Activated CD8-positive, alpha-beta memory T cell treated with anti-CD3 and anti-CD28 coated beads for 4 hours (primary cell): ENCODE measurements around the gene CLCN1.
"Not testable (repeated sequence)": the region's sequence is repeated elsewhere in the genome, so short reads cannot be mapped to it uniquely, and the experiment has no call there.

Experiments used
- DNase-seq, 2 donors: peaks; one replicate each; pipeline ENCODE4 v3.0.0-alpha.2; 2020; ENCODE audit warnings: low read depth in 2 of 2

CLCN1 gene

GRCh38 chr7:143315776-143316175 lies at the start of gene CLCN1:
TSS of gene CLCN1 (plus strand) at chr7:143316111. CDS start at chr7:143316213, 102 bp downstream.
- DNase-seq: no peak

- no peak for DNase-seq
These were observed 46.7 kb upstream of the CLCN1 start for GRCh38 chr7:143269251-143269650.

- no peak for DNase-seq
These were observed 44.7 kb upstream of the CLCN1 start for GRCh38 chr7:143271240-143271639.

- no peak for DNase-seq
These were observed 43.0 kb upstream of the CLCN1 start for GRCh38 chr7:143272871-143273270.

GRCh38 chr7:143279186-143280098 lies 36.5 kb upstream of the CLCN1 start:
- no peak for DNase-seq

- DNase-seq: no peak
These were observed 35.8 kb upstream of the CLCN1 start for GRCh38 chr7:143280160-143280559.

- DNase-seq: no peak
These were observed 35.3 kb upstream of the CLCN1 start for GRCh38 chr7:143280566-143280965.

GRCh38 chr7:143281529-143281928 lies 34.4 kb upstream of the CLCN1 start:
- DNase-seq: no peak

- DNase-seq: no peak
These were observed 33.8 kb upstream of the CLCN1 start for GRCh38 chr7:143282124-143282523.

GRCh38 chr7:143283381-143283780 lies 32.5 kb upstream of the CLCN1 start:
- no peak for DNase-seq

- DNase-seq: no peak
These were observed 31.1 kb upstream of the CLCN1 start, which contains the start of gene TMEM139 for GRCh38 chr7:143284591-143285469. TSS of gene TMEM139 (plus strand) at chr7:143284958. CDS start at chr7:143285958, 1,000 bp downstream.

GRCh38 chr7:143285470-143285778 lies 30.5 kb upstream of the CLCN1 start:
- DNase-seq: no peak

- no peak for DNase-seq
These were observed 29.9 kb upstream of the CLCN1 start for GRCh38 chr7:143285806-143286521.

- no peak for DNase-seq
These were observed 29.4 kb upstream of the CLCN1 start for GRCh38 chr7:143286522-143286890.

- no peak for DNase-seq
These were observed 28.5 kb upstream of the CLCN1 start for GRCh38 chr7:143287339-143287934.

GRCh38 chr7:143287935-143288826 lies 27.7 kb upstream of the CLCN1 start, which contains the start of gene CASP2:
TSS of gene CASP2 (plus strand) at chr7:143288351. CDS start at chr7:143288456, 105 bp downstream.
- peak; percentile 97 to 98 for DNase-seq

GRCh38 chr7:143288836-143289235 lies 27.1 kb upstream of the CLCN1 start:
- no peak for DNase-seq

- no peak for DNase-seq
These were observed 26.5 kb upstream of the CLCN1 start for GRCh38 chr7:143289421-143289820.

- not testable (repeated sequence) for DNase-seq
These were observed 26.0 kb upstream of the CLCN1 start for GRCh38 chr7:143289888-143290287.

GRCh38 chr7:143290293-143290692 lies 25.6 kb upstream of the CLCN1 start:
- DNase-seq: no peak
